Measurements from ENCODE around the gene CDSN. TPM values are rescaled to one million over a fixed set of nuclear protein-coding genes. Genes with fewer than 3 reads are reported as not detected.

CDSN gene
- total and polyA plus RNA-seq, 2 of the 4 experiments (the other 2 are of a cell fraction) = not detected

GRCh38 chr6:31090275-31090972 is 29.8 kb downstream of the CDSN start:
- H2BK120ac ChIP-seq (ENCODE audit: low read depth, low read length) = no peak overlapping the region
- no peak overlapping the region for H3K4ac ChIP-seq (ENCODE audit: low read depth, low read length)
- in situ Hi-C loops (cut with MboI; ENCODE audit: low sequenced_read_pairs) = loop anchor here (25.0 kb wide), 1 partner anchor 603 kb away; the partner anchor contains the start of gene HLA-E
- H2BK20ac ChIP-seq (ENCODE audit: low read depth, low read length) = no peak overlapping the region
- H3K14ac ChIP-seq (replicated peaks; ENCODE audit: low read depth, low read length) = no peak overlapping the region
- H3K56ac ChIP-seq (ENCODE audit: extremely low read depth, insufficient read depth, low read length) = no peak overlapping the region
- H4K8ac ChIP-seq (ENCODE audit: low read depth in 2 of 2, low read length in 2 of 2) = no peak overlapping the region
- TF ChIP-seq CEBPB (IDR thresholded peaks at IDR 0.05; ENCODE audit: low read depth, low read length) (no peak), CHD1 (IDR thresholded peaks at IDR 0.05; ENCODE audit: low read depth, low read length) (no peak), USF2 (IDR thresholded peaks at IDR 0.05; ENCODE audit: low read depth, low read length) (no peak), SMC3 (IDR thresholded peaks at IDR 0.05; ENCODE audit: low read depth, low read length) (no peak), NFE2L2 (IDR thresholded peaks at IDR 0.05; ENCODE audit: low read depth, low read length) (no peak), MAZ (IDR thresholded peaks at IDR 0.05; ENCODE audit: borderline replicate concordance, low read depth, low read length) (no peak), RCOR1 (IDR thresholded peaks at IDR 0.05; ENCODE audit: insufficient replicate concordance, low read length) (no peak)
- TF ChIP-seq, protein P1, sequence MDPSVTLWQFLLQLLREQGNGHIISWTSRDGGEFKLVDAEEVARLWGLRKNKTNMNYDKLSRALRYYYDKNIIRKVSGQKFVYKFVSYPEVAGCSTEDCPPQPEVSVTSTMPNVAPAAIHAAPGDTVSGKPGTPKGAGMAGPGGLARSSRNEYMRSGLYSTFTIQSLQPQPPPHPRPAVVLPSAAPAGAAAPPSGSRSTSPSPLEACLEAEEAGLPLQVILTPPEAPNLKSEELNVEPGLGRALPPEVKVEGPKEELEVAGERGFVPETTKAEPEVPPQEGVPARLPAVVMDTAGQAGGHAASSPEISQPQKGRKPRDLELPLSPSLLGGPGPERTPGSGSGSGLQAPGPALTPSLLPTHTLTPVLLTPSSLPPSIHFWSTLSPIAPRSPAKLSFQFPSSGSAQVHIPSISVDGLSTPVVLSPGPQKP (IDR thresholded peaks at IDR 0.05; ENCODE audit: borderline replicate concordance, low read depth, low read length) = no peak
- WGBS, 2 experiments (ENCODE audit: extremely low coverage in 2 of 2, insufficient read length in 1 of 2) = no CpG with 5 or more reads among the region's 3 CpGs
- dilution Hi-C loops (cut with HindIII; ENCODE audit: low sequenced_read_pairs, unreplicated experiment) = no loop called here
- intact Hi-C loops (cut with micrococcal nuclease) = no loop called here
- H3K18ac ChIP-seq (ENCODE audit: low read depth, low read length) = no peak overlapping the region
- DNase-seq (no peak), ATAC-seq (ENCODE audit: low read depth) (no peak)
- peaks cover 5% of the 10 kb centered on the region for H3K4me1 ChIP-seq (ENCODE audit: control insufficient read depth, insufficient read depth, low read length)
- no peaks in the 10 kb centered on the region for H3K9me1 ChIP-seq (ENCODE audit: insufficient read depth, low read length)
- no peak overlapping the region for H3K4me3 ChIP-seq (ENCODE audit: insufficient read depth, low read depth, low read length)
- H2AK9ac ChIP-seq (replicated peaks; ENCODE audit: low read depth, low read length, poor library complexity) = no peak overlapping the region
- no peak overlapping the region for H4K5ac ChIP-seq (ENCODE audit: low read depth, low read length)
- H2BK5ac ChIP-seq (ENCODE audit: low read depth, low read length, poor library complexity, severe bottlenecking) = no peak overlapping the region
- H4K91ac ChIP-seq (ENCODE audit: insufficient read depth, low read depth, low read length) = no peak overlapping the region
- H2AFZ ChIP-seq (replicated peaks; ENCODE audit: low read length, poor library complexity) = no peak overlapping the region
- 0 out of 2 replicates have a peak, but pooled peaks cover 3% of the 10 kb centered on the region for H4K20me1 ChIP-seq (ENCODE audit: insufficient read depth, low read length)
- no peak overlapping the region for H3K23ac ChIP-seq (ENCODE audit: low read depth, low read length)
- no peak overlapping the region for H3K9ac ChIP-seq (ENCODE audit: low read depth, low read length)
- CTCF ChIA-PET = no interaction called here
- H3K79me1 ChIP-seq (ENCODE audit: low read depth in 1 of 2, low read length in 2 of 2) = no peaks in the 10 kb centered on the region
- H3K27me3 ChIP-seq (ENCODE audit: control insufficient read depth, insufficient read depth, low read length) = no peaks in the 10 kb centered on the region; the same call in none of the 2 replicates
- H3K4me2 ChIP-seq (ENCODE audit: low read depth, low read length) = no peak overlapping the region
- no peak overlapping the region for H2BK15ac ChIP-seq (ENCODE audit: low read depth, low read length)
- H2AK5ac ChIP-seq (ENCODE audit: low read depth, low read length) = no peak overlapping the region
- peaks cover 2% of the 10 kb centered on the region; the same call in 1 of the 2 replicates for H3K9me3 ChIP-seq (ENCODE audit: control insufficient read depth, insufficient read depth, low read length)
- no TSS peak for BruUV-seq (replicated peaks)
- H3K36me3 ChIP-seq (ENCODE audit: control insufficient read depth, insufficient read depth, low read length) = no peaks in the 10 kb centered on the region
- H3K27ac ChIP-seq (ENCODE audit: insufficient read depth, low read length) = no peak overlapping the region
- POLR2A ChIA-PET (ENCODE audit: unreplicated experiment) = no interaction called here
